Activated gamma-delta T cell (primary cell): ENCODE results near the gene QSOX1.
"Not testable (repeated sequence)": the region's sequence is repeated elsewhere in the genome, so short reads cannot be mapped to it uniquely, and the experiment has no call there.

Experiments used
- DNase-seq: peaks from one replicate; lab custom pipeline; 2025; lab: John Stamatoyannopoulos, UW

The QSOX1 gene

DNA sequence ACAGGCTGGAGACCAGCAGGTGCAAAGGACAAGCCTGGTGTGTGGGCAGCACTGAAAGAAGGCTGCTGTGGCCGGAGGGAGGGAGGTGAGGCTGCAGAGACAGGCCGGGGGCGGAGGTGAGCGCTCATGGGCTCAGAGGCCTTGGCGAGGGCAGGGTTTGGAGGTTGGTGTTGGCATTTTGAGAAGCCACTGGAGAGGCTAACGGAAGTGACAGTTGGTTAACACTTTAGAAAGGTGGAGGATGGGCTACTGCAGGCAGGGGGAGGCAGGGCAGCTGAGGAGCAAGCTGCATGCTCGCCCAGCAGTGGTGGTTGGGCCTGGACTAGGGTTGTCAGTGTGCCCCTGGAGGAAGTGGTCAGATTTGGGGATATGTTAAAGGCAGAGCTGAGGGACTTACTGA is 37.5 kb downstream of the QSOX1 start:
- DNase-seq = no peak

DNA sequence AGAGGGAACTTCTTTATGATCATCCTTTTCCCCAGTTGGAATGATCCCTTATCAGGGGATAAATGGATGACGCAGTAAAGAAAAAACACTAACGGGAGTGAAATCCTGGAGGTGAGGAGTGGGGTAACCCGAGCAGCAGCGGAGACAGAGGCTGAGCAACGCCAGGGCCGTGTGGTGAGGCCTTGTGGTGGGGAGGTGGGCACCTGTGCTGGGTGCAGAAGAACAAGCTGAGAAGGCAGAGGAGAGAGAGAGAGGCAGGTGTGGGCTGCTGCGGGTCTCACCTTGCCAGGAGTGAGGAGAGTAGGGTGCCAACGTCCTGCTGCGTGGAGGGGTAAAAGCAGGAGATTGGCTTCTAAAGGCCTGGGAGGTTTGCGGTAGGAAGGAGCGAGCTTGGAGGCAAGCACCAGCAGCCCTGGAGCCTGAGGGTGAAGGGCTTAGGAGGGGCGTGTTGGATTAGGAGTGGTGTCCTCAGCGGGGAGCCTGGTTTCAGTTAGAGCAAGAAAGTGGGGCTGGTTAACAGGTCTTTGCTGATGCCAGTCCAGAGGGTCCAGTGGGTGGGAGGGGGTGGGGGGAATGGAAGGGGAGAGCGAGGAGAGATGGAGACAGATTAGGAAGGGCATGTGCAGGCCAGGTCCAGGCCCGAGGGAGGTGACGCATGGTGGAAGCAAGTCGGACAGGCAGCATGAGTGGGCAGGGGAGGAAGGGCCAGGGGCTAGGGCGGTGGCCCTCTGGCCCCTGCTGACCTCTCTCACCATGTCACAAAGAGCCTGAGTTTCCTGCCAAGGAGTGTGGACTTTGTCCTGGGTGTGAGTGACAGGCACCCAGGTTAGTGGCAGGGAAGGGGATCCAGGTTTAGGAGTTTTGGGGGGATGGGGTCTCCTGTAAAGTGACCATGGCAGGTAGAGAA is 38.7 kb downstream of the QSOX1 start:
- DNase-seq = no peak

DNA sequence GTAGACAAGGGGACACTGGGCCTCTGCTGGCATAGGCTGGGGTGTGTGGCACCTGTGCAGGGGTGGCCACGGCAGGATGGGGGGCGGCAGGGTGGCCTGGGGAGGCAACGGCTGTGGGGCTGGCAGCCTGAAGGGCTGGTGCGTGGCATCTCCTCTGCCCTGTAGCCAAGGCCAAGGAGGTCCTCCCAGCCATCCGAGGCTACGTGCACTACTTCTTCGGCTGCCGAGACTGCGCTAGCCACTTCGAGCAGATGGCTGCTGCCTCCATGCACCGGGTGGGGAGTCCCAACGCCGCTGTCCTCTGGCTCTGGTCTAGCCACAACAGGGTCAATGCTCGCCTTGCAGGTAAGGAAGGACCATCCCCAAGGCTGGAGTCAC is 39.4 kb downstream of the QSOX1 start:
- DNase-seq = no peak

- no peak for DNase-seq
Observed at GRCh38 chr1:180194546-180195207, 40.0 kb downstream of the QSOX1 start.

DNA sequence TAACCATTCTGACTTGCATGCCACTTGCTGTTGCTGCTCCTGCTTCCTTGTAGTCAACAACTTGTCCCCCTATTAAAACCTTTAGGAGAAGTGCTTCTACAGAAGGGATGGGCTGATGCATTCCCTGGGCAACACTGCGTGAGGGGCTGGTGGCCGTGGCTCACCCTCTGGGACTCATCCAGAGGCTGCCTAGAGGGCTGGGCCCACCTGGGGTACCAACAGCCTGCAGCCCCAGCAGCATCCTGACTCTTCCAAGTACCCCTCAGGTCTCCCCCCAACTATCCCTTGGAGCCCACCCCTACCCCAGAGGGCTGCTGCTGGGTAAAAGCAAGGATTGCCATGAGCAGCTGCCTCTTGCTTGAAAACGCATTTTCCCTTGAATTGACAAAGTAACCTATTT is 40.7 kb downstream of the QSOX1 start:
- DNase-seq = no peak

DNA sequence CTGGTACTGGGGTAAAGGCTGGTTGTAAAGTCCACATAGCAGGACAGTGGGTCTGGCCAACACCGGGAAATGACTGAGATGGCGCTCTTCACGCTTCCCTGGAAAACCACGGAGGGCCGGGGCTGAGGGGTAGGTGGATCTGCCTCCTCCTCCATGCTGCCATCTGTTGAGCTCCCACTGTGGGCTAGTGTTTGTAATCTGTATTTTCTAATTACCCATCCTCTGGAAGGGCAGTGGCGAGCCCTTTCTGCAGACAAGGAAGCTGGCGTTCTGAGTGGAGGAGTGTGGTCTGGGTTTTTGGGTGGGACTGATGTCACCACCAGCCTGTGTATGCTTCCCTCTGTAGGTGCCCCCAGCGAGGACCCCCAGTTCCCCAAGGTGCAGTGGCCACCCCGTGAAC is 41.2 kb downstream of the QSOX1 start:
- DNase-seq = no peak

- DNase-seq = no peak
Observed at GRCh38 chr1:180196436-180197003, 41.9 kb downstream of the QSOX1 start.

GRCh38 chr1:180197231-180197630 is 42.6 kb downstream of the QSOX1 start:
- DNase-seq = no peak

DNA sequence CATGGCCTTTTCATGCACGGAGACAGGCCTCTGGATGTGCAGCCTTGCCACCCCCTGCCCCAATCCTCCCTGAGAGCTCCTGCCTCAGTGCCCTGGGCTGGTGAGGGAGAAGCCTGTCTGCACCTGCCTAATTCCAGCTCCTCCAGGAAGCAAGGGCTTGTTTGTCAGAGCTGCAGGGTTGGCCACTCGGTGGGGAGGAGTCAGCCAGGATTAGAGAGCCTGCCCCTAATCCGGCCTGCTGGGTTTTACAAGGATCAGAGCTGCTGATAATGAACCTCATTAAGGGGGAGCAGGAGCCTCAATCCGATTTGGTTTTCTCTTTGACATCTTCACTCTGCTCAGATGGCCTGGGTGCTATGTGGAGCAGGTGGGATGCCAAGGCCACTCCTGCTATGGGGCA is 43.5 kb downstream of the QSOX1 start:
- DNase-seq = no peak

DNA sequence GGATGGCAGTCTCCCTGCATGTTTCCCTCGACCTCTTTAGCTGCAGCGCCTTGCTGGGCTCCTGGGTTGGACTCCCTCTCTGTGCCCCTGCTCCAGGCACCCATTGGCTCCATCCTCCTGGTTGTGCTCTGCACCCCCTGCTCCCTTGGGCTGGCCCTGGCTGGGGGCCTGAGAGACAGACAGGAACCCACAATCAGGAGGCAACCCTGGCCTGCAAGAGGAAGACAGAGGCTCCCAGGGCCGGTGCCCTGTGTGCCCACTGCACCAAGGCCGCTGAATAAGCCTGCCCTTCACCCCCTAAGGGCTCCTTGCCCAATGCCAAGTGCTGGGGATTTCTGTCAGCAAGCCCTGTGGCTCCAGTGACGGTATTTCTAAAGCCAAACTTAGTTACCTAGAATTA is 43.9 kb downstream of the QSOX1 start:
- DNase-seq = no peak

DNA sequence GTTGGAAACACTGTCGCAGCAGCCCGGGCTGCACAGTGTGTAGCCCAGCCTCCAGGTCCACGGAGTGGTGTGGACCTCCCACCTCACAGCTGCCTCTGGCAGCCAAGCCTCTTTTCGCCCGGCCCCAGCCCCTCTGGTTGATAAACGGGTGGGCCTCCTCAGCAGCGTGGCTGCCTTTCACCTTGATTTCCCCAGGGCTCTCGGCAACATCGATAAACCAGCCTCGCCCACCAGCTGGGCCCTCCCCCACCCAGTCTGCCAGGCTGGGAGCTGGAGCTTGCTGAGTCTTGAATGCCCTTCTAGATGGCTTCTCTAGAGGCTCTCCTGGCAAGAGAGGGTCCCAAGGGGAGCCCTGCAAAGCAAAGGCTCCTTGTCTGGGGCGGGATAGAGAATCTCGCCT is 44.3 kb downstream of the QSOX1 start:
- DNase-seq = no peak

GRCh38 chr1:180201451-180202200 is 47.0 kb downstream of the QSOX1 start:
- no peak for DNase-seq

DNA sequence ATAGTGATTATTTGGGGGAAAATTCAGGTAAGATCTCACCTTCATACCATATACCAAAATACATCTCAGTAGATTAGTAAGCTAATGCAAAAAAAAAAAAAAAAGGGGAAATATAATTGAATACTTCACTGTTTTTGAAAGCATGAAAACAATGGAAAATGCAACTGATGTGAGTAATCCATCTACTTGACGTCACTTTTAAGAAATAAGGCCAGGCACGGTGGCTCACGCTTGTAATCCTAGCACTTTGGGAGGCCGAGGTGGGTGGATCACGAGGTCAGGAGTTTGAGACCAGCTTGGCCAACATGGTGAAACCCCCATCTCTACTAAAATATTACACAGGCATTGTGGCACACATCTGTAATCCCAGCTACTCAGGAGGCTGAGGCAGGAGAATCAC is 47.9 kb downstream of the QSOX1 start:
- DNase-seq = not testable (repeated sequence)

DNA sequence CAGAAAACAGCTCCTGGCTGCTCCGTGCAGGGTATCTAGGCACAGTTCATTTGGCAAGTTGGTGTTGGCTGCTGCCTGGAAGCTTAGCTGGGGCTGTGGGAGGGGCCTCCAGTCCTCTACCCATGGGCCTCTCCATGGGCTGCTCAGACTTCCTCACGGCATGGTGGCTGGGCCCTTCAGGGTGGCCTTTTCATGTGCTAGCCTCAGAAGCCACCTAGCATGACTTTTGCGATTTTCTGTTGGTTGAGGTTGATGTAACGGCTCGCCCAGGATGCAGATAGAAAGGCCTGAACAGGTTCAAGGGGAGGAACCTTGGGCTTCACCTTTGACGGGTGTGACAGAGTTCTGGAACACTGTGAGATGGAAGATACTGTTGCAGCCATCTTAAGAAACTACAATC is 49.6 kb downstream of the QSOX1 start:
- DNase-seq = no peak

DNA sequence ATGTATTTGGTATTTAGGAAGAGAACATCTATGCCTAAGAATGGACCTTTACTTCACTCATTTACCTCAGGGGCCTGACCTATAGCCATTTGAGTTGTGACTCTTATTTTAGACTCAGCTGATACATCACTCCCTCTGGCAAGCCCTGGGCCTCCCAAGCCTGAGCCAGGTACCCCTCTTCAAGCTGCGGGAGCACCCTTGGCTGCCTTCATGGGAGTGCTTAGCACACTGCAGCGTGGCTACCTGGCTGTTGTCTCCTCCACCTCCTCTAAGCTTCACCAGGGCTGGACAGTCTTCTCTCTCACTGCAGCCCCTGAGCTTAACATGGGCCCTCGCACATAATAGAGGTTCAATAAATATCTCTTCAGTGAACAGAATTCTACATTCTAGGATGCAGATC is 51.9 kb downstream of the QSOX1 start:
- DNase-seq = no peak

DNA sequence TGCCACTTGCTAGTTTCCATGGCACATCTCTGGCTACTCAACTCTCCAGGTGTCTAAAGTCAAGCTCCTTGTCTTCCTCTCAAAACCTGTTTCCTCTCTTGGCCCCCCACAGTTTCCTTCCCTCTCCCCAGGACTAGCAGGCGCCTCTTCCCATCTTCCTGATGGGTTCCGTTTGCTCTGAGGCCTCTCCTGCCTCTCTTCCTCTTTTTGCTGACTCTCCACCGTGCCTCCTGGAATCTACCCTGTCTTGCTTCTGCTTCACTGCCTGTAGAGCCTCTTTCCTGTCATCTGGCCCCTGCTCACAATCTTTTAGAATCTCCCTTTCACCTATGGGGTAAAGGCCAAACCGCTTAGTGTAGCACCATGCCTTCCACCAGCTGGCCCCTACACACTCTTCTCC is 53.6 kb downstream of the QSOX1 start:
- DNase-seq = no peak

GRCh38 chr1:180210008-180210620 is 55.4 kb downstream of the QSOX1 start:
- no peak for DNase-seq

GRCh38 chr1:180211156-180211859 is 56.6 kb downstream of the QSOX1 start:
- no peak for DNase-seq

- no peak for DNase-seq
Observed at GRCh38 chr1:180211860-180212229, 57.2 kb downstream of the QSOX1 start.

- DNase-seq = no peak
Observed at GRCh38 chr1:180213401-180214170, 58.9 kb downstream of the QSOX1 start.
